Neuron (in vitro differentiated cells): ENCODE measurements around the gene ZSCAN10.

Experiments used
- H2AFZ ChIP-seq: one replicate; pipeline ENCODE4 v1.6.1; 2013; ENCODE audit warnings: low read depth, mild to moderate bottlenecking, inconsistent platforms, low read length, moderate library complexity
- H3K27me3 ChIP-seq: one replicate; pipeline ENCODE4 v1.6.1; 2013; ENCODE audit warnings: low read length; ENCODE audit not compliant: insufficient read depth
- H3K36me3 ChIP-seq: one replicate; pipeline ENCODE4 v1.6.1; 2013; ENCODE audit warnings: low read length; ENCODE audit not compliant: insufficient read depth
- H3K4me1 ChIP-seq: one replicate; pipeline ENCODE4 v1.6.1; 2013; ENCODE audit warnings: low read length; ENCODE audit not compliant: insufficient read depth
- H3K4me3 ChIP-seq: 2 replicates; pipeline ENCODE4 v1.5.1; 2013; ENCODE audit warnings: mild to moderate bottlenecking, low read length, moderate library complexity
- H3K9me3 ChIP-seq: one replicate; pipeline ENCODE4 v1.6.1; 2013; ENCODE audit warnings: low read length

Gene ZSCAN10

GRCh38 chr16:3042376-3042775 is 56.7 kb downstream of the ZSCAN10 start:
- Histone ChIP-seq H3K4me1 (peaks cover 10% of the 10 kb centered on the region), H3K36me3 (no peaks in the 10 kb centered on the region), H2AFZ (no peak overlapping the region), H3K9me3 (no peaks in the 10 kb centered on the region), H3K4me3 (no peak overlapping the region), H3K27me3 (peaks cover 42% of the 10 kb centered on the region)

DNA sequence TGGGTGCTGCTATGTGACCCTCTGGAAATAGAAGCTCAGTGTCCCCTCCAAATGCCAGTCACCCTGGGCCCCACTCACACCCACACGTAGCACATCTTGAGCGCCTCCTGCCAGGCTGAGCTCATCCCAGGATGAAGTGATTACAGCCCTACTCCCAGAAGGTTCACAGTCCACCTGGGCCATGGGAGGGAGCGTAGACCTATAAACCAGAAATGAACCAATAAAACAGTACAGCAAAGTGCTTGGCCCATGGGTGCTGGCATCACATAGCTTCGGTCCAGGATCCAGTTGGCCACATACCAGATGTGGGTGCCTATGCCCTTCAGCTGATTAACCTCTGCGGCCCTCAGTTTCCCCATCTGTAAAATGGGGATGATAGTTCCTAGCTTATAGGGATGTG is 60.2 kb downstream of the ZSCAN10 start:
- Histone ChIP-seq H3K27me3 (peaks cover 42% of the 10 kb centered on the region), H3K4me3 (no peak overlapping the region), H2AFZ (no peak overlapping the region), H3K36me3 (no peaks in the 10 kb centered on the region), H3K9me3 (no peaks in the 10 kb centered on the region), H3K4me1 (no peaks in the 10 kb centered on the region)
